ENCODE results near the gene SORCS3.

The SORCS3 gene

GRCh38 chr10:105284476-105285215, 643.6 kb downstream of the SORCS3 start:
- DNase-seq: no peak

- DNase-seq: no peak
Observed at GRCh38 chr10:105288026-105288425, 646.9 kb downstream of the SORCS3 start.

GRCh38 chr10:105288613-105289012, 647.5 kb downstream of the SORCS3 start:
- DNase-seq: no peak

- DNase-seq: no peak
Observed at GRCh38 chr10:105291571-105291970, 650.5 kb downstream of the SORCS3 start.

GRCh38 chr10:105292236-105292635, 651.1 kb downstream of the SORCS3 start:
- no peak for DNase-seq

All from activated CD8-positive, alpha-beta memory T cell treated with anti-CD3 and anti-CD28 coated beads for 24 hours (primary cell).